Body of pancreas (tissue), 4 donors: Measurements from ENCODE around the gene KLHL24. TPM values are rescaled to one million over a fixed set of nuclear protein-coding genes. Genes with fewer than 3 reads are reported as not detected.

Experiments
- ATAC-seq: fragments of 150-250 bp; one replicate; pipeline ENCODE4 v1.9.1; 2016
- DNase-seq, 4 donors: peaks; one replicate each; pipeline ENCODE4 v3.0.0-alpha.2; 2019
- H3K27ac ChIP-seq, 4 donors: fragments of 200-600 bp; sonication (generic); 1 replicate in 3 of 4; 2 replicates in 1 of 4; pipeline versions ENCODE4 v1.5.1 to v1.6.1; 2016 to 2019; ENCODE audit warnings: mild to moderate bottlenecking in 1 of 4, mixed read lengths in 1 of 4, moderate library complexity in 1 of 4
- H3K27me3 ChIP-seq, 2 donors: fragments of 200-600 bp; sonication (generic); one replicate each; pipeline ENCODE4 v1.6.0; 2016; ENCODE audit warnings: mild to moderate bottlenecking in 1 of 2
- H3K36me3 ChIP-seq, 2 donors: fragments of 200-600 bp; sonication (generic); replicated peaks in 1 of 2; 2 replicates each; pipeline ENCODE4 v1.5.1; 2016; ENCODE audit warnings: low read depth in 2 of 2; ENCODE audit not compliant: insufficient read depth in 1 of 2
- H3K4me1 ChIP-seq: fragments of 200-600 bp; sonication (generic); one replicate; pipeline ENCODE4 v1.6.0; 2016
- H3K4me3 ChIP-seq, 2 donors: fragments of 200-600 bp; sonication (generic); 1 replicate in 1 of 2; 2 replicates in 1 of 2; pipeline ENCODE4 v1.5.1; 2016 to 2019
- H3K9me3 ChIP-seq, 3 donors: fragments of 200-600 bp; sonication (generic); 1 replicate in 2 of 3; 2 replicates in 1 of 3; pipeline ENCODE4 v1.5.1; 2016
- POLR2A ChIP-seq, 3 donors: fragments of 450-650 bp; IDR thresholded peaks; one replicate each; pipeline ENCODE4 v1.6.1; 2016; ENCODE audit warnings: antibody characterized with exemption in 3 of 3, mild to moderate bottlenecking in 2 of 3
- WGBS, 2 donors: methylation state at CpG; one replicate each; pipeline ENCODE4 v1.1.5; 2017; 5-methylcytosine and 5-hydroxymethylcytosine counted together
- intact Hi-C: fragments of 100-400 bp; cut with DNase I; formaldehyde crosslinking; loops from one replicate; pipeline ENCODE4 v1.15.1; 2023
- total RNA-seq, 2 donors: library from RNA; depleted of rRNA; stranded (reverse); fragments of >200 nt; gene quantifications; one replicate each; pipeline ENCODE4 v1.1.0, GENCODE V29; 2016
- TF ChIP-seq, protein P1 (sequence below), 7 experiments: fragments of 450-650 bp in 4 of 7; fragments of 200-600 bp in 3 of 7; sonication (generic) in 3 of 7; IDR thresholded peaks; one replicate each; pipeline ENCODE4 v1.5.1; 2016 to 2019; ENCODE audit warnings: antibody characterized with exemption in 7 of 7

The KLHL24 gene
- total RNA-seq, 2 donors from 2014 or later, result 22.7 to 46.2 TPM

DNA sequence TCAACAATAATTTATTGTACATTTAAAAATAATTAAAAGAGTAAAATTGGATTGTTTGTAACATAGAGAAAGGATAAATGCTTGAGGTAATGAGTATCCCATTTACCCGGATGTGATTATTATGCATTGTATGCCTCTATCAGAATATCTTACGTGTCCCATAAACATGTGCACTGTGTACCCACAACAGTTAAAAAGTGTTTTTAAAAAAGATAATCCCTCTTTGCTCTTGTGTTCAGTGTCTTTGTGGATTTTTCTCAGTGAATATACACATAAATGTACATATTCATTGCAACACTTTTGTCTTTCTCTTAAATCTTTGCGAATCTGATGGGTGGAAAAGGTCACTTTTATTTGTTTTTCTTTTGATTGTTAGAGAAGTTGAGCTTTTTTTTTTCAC lies 82.6 kb downstream of the KLHL24 start:
- Histone ChIP-seq H3K4me3 (no peak overlapping the region), H3K36me3 (peaks cover 0 to 7% of the 10 kb centered on the region in 2 donors), H3K4me1 (no peaks in the 10 kb centered on the region), H3K27ac (no peak overlapping the region), H3K27me3 (no peaks in the 10 kb centered on the region), H3K9me3 (no peaks in the 10 kb centered on the region)
- DNase-seq (no peak), ATAC-seq (no peak)
- 90 to 92% methylated on average over 3 of the region's 3 CpGs for WGBS, 2 donors
- intact Hi-C loops, result no loop called here
- no peak for TF ChIP-seq POLR2A (IDR thresholded peaks at IDR 0.05)
- TF ChIP-seq, protein P1, sequence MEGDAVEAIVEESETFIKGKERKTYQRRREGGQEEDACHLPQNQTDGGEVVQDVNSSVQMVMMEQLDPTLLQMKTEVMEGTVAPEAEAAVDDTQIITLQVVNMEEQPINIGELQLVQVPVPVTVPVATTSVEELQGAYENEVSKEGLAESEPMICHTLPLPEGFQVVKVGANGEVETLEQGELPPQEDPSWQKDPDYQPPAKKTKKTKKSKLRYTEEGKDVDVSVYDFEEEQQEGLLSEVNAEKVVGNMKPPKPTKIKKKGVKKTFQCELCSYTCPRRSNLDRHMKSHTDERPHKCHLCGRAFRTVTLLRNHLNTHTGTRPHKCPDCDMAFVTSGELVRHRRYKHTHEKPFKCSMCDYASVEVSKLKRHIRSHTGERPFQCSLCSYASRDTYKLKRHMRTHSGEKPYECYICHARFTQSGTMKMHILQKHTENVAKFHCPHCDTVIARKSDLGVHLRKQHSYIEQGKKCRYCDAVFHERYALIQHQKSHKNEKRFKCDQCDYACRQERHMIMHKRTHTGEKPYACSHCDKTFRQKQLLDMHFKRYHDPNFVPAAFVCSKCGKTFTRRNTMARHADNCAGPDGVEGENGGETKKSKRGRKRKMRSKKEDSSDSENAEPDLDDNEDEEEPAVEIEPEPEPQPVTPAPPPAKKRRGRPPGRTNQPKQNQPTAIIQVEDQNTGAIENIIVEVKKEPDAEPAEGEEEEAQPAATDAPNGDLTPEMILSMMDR (IDR thresholded peaks at IDR 0.05), result no peak

DNA sequence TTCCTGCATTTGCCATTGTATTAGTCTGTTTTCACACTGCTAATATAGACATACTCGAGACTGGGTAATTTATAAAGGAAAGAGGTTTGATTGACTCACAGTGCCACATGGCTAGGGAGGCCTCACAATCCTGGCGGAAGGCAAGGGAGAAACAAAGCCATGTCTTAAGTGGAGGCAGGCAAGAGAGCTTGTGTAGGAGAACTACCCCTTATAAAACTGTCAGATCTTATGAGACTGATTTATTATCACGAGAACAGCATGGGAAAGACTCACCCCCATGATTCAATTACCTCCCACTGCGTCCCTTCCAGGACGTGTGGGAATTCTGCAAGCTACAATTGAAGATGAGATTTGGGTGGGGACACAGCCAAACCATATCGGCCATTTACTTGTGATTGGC lies 90.0 kb downstream of the KLHL24 start:
- 64 to 84% methylated on average over 6 of the region's 6 CpGs for WGBS, 2 donors

DNA sequence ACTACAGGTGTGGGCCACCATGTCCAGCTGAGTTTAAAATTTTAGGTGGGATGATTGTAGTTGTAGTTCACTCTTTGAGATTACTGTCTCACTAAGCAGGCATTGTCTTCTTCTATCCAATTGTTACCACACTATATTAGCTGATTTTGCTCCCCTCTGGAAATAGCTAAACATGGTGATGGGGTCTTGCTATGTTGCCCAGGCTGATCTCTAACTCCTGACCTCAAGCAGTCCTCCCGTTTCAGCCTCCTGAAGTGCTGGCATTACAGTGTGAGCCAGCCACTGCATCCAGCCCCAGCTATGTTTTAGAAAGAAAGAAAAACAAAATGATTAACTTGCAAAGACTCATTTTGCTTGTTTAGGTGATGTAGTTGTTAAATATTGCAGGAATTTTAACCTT lies 92.8 kb downstream of the KLHL24 start:
- H3K27ac ChIP-seq, result no peak overlapping the region
- no peak overlapping the region for H3K4me3 ChIP-seq
- ATAC-seq (no peak), DNase-seq (no peak)
- no peaks in the 10 kb centered on the region for H3K4me1 ChIP-seq
- peaks cover 0 to 3% of the 10 kb centered on the region in 2 donors for H3K36me3 ChIP-seq
- H3K9me3 ChIP-seq, result no peaks in the 10 kb centered on the region
- no peaks in the 10 kb centered on the region for H3K27me3 ChIP-seq
- intact Hi-C loops, result no loop called here
- TF ChIP-seq POLR2A (IDR thresholded peaks at IDR 0.05), result no peak
- TF ChIP-seq, protein P1 (IDR thresholded peaks at IDR 0.05), result no peak
- 92 to 94% methylated on average over 1 of the region's 1 CpG for WGBS, 2 donors

More for the DNA sequence above, 90.0 kb downstream of the KLHL24 start:
- intact Hi-C loops, result no loop called here
- Histone ChIP-seq H3K4me3 (no peak overlapping the region), H3K9me3 (no peaks in the 10 kb centered on the region), H3K4me1 (no peaks in the 10 kb centered on the region), H3K27me3 (no peaks in the 10 kb centered on the region), H3K36me3 (peaks cover 0 to 4% of the 10 kb centered on the region in 2 donors), H3K27ac (no peak overlapping the region)
- no peak for TF ChIP-seq POLR2A (IDR thresholded peaks at IDR 0.05)
- TF ChIP-seq, protein P1 (IDR thresholded peaks at IDR 0.05), result no peak
- ATAC-seq (no peak), DNase-seq (no peak)

- DNase-seq, result no peak
- WGBS, 2 donors, result 84 to 89% methylated on average over 2 of the region's 2 CpGs
- ATAC-seq, result no peak
- no peaks in the 10 kb centered on the region for H3K9me3 ChIP-seq
- H3K4me1 ChIP-seq, result no peaks in the 10 kb centered on the region
- TF ChIP-seq POLR2A (IDR thresholded peaks at IDR 0.05), result no peak
- TF ChIP-seq, protein P1 (IDR thresholded peaks at IDR 0.05), result no peak
- intact Hi-C loops, result no loop called here
- H3K27me3 ChIP-seq, result no peaks in the 10 kb centered on the region
- no peak overlapping the region for H3K27ac ChIP-seq
- H3K4me3 ChIP-seq, result no peak overlapping the region
- H3K36me3 ChIP-seq, result peaks cover 0 to 3% of the 10 kb centered on the region in 2 donors
Observed at GRCh38 chr3:183730361-183730760, 94.9 kb downstream of the KLHL24 start.

DNA sequence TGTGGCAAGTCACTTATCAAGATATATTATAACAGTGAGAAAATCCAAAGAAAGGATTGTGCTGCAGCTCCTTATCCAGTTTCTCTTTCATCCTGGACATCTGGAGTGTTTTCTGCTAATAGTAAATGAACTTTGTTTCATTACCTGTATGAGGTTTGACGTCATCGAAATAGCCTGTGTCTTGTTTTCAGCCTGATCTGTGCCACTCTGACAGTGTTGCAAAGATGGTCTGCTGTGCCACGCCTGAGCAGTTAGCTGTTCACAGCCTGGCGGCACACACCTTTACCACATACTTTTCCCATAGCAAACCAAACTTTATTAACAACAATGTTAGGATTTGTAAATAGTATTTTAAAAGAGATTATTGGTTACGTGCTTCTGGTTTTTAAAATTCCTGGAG lies 96.2 kb downstream of the KLHL24 start:
- ATAC-seq (no peak), DNase-seq (no peak)
- H3K36me3 ChIP-seq, result peaks cover 0 to 5% of the 10 kb centered on the region in 2 donors
- intact Hi-C loops, result no loop called here
- no peaks in the 10 kb centered on the region for H3K27me3 ChIP-seq
- H3K27ac ChIP-seq, result no peak overlapping the region
- no peaks in the 10 kb centered on the region for H3K9me3 ChIP-seq
- 95 to 96% methylated on average over 5 of the region's 5 CpGs for WGBS, 2 donors
- H3K4me1 ChIP-seq, result no peaks in the 10 kb centered on the region
- TF ChIP-seq POLR2A (IDR thresholded peaks at IDR 0.05), result no peak
- TF ChIP-seq, protein P1 (IDR thresholded peaks at IDR 0.05), result no peak
- no peak overlapping the region for H3K4me3 ChIP-seq
